ENCODE results near the gene PLGRKT. TPM values are rescaled to one million over a fixed set of nuclear protein-coding genes. Genes with fewer than 3 reads are reported as not detected.

The PLGRKT gene
- total RNA-seq, 1 experiment from 2014 or later: 19.2 TPM

- Mint-ChIP-seq H3K27ac (peak overlapping the region; percentile 88), H3K4me3 (peak overlapping the region; percentile 95), H3K27me3 (ENCODE audit: low read depth) (no peaks in the 10 kb centered on the region), H3K9me3 (peaks cover 17% of the 10 kb centered on the region), H3K36me3 (peaks cover 25% of the 10 kb centered on the region), H3K4me1 (peaks cover 24% of the 10 kb centered on the region)
- CTCF ChIA-PET: interaction anchor here (0.6 to 2.7 kb wide), 5 partner anchors 11 to 679 kb away, joined by 3 to 19 read pairs (median 5); partner anchors contain the start of gene CD274
- POLR2A ChIA-PET: interaction anchor here (1.4 to 2.3 kb wide), 4 partner anchors 10 to 169 kb away, joined by 3 to 9 read pairs (median 4); partner anchors contain the start of genes CD274 and RLN1
- TF ChIP-seq ZBTB43 (CRISPR knock-in tag; IDR thresholded peaks at IDR 0.05) (0 out of 2 replicates have a peak, but pooled peaks have one; percentile 20), ZNF532 (CRISPR knock-in tag; IDR thresholded peaks at IDR 0.05; ENCODE audit: borderline replicate concordance) (no peak)
- peak; percentile 5 for ATAC-seq
- DNase-seq (ENCODE audit: low spot score): no peak
These were observed 807 bp upstream of the PLGRKT start for GRCh38 chr9:5438301-5439162.

- DNase-seq (ENCODE audit: low spot score) (no peak), ATAC-seq (no peak)
- Mint-ChIP-seq H3K9me3 (peaks cover 17% of the 10 kb centered on the region), H3K36me3 (peaks cover 44% of the 10 kb centered on the region), H3K27ac (no peak overlapping the region), H3K4me1 (peaks cover 24% of the 10 kb centered on the region), H3K4me3 (peak overlapping the region; percentile 95), H3K27me3 (ENCODE audit: low read depth) (no peaks in the 10 kb centered on the region)
- TF ChIP-seq ZSCAN18 (CRISPR knock-in tag; IDR thresholded peaks at IDR 0.05): no peak
- TF ChIP-seq NR1H2 (CRISPR knock-in tag; IDR thresholded peaks at IDR 0.05): no peak
- no peak for TF ChIP-seq ATF3 (CRISPR knock-in tag; conservative IDR thresholded peaks at IDR 0.05)
- TF ChIP-seq ARID4B (CRISPR knock-in tag; IDR thresholded peaks at IDR 0.05; ENCODE audit: borderline replicate concordance): no peak
- TF ChIP-seq RORB (CRISPR knock-in tag; IDR thresholded peaks at IDR 0.05): no peak
- no peak for TF ChIP-seq SMAD4 (CRISPR knock-in tag; IDR thresholded peaks at IDR 0.05)
- no peak for TF ChIP-seq PRRX2 (CRISPR knock-in tag; IDR thresholded peaks at IDR 0.05)
- TF ChIP-seq FOXP1 (CRISPR knock-in tag; IDR thresholded peaks at IDR 0.05; ENCODE audit: borderline replicate concordance): no peak
- TF ChIP-seq HMGXB4 (CRISPR knock-in tag; IDR thresholded peaks at IDR 0.05): no peak
- no peak for TF ChIP-seq CBFB (CRISPR knock-in tag; IDR thresholded peaks at IDR 0.05; ENCODE audit: low read depth)
- no peak for TF ChIP-seq PREB (CRISPR knock-in tag; IDR thresholded peaks at IDR 0.05; ENCODE audit: borderline replicate concordance)
- ChIA-PET CTCF (no interaction called here), POLR2A (no interaction called here)
These were observed 1.3 kb downstream of the PLGRKT start for GRCh38 chr9:5436441-5436840.
